Spleen (tissue), 11 donors: Measurements from ENCODE around the gene DOCK9. TPM values are rescaled to one million over a fixed set of nuclear protein-coding genes. Genes with fewer than 3 reads are reported as not detected.

Source experiments
- DNase-seq: peaks from one replicate; pipeline ENCODE4 v3.0.0-alpha.2; 2020
- H3K27ac ChIP-seq, 8 donors: fragments of 200-600 bp; sonication (generic) in 7 of 8; 1 replicate in 4 of 8; 2 replicates in 4 of 8; pipeline versions ENCODE4 v1.5.0 to v1.8.0; 2016 to 2021; ENCODE audit warnings: inconsistent platforms in 4 of 8, mild to moderate bottlenecking in 4 of 8, moderate library complexity in 1 of 8
- H3K27me3 ChIP-seq, 7 donors: fragments of 200-600 bp; sonication (generic) in 6 of 7; replicated peaks in 1 of 7; 1 replicate in 4 of 7; 2 replicates in 3 of 7; pipeline versions ENCODE4 v1.5.0 to v1.8.0; 2016 to 2021; ENCODE audit warnings: inconsistent platforms in 3 of 7, mild to moderate bottlenecking in 1 of 7
- H3K36me3 ChIP-seq, 6 donors: fragments of 200-600 bp; sonication (generic) in 5 of 6; 1 replicate in 4 of 6; 2 replicates in 2 of 6; pipeline versions ENCODE4 v1.5.0 to v1.8.0; 2016 to 2021; ENCODE audit warnings: inconsistent platforms in 2 of 6
- H3K4me1 ChIP-seq, 6 donors: fragments of 200-600 bp; sonication (generic) in 5 of 6; 1 replicate in 3 of 6; 2 replicates in 3 of 6; pipeline versions ENCODE4 v1.5.0 to v1.8.0; 2016 to 2021; ENCODE audit warnings: inconsistent platforms in 3 of 6
- H3K4me3 ChIP-seq, 8 donors: fragments of 200-600 bp; sonication (generic) in 7 of 8; 1 replicate in 4 of 8; 2 replicates in 4 of 8; pipeline versions ENCODE4 v1.5.0 to v1.8.0; 2016 to 2021; ENCODE audit warnings: inconsistent platforms in 4 of 8, mild to moderate bottlenecking in 4 of 8, moderate library complexity in 2 of 8
- H3K9me3 ChIP-seq, 8 donors: fragments of 200-600 bp; sonication (generic) in 7 of 8; 1 replicate in 4 of 8; 2 replicates in 4 of 8; pipeline versions ENCODE4 v1.5.0 to v1.8.0; 2016 to 2021; ENCODE audit warnings: inconsistent platforms in 4 of 8
- POLR2A ChIP-seq, 3 donors: fragments of 450-650 bp; IDR thresholded peaks; one replicate each; pipeline ENCODE4 v1.5.1; 2017; ENCODE audit warnings: antibody characterized with exemption in 3 of 3, mild to moderate bottlenecking in 1 of 3
- POLR2AphosphoS5 ChIP-seq, 3 donors: sonication (generic); formaldehyde crosslinking; IDR thresholded peaks; one replicate each; pipeline ENCODE4 v1.5.1; 2017; ENCODE audit warnings: antibody characterized with exemption in 3 of 3
- WGBS, 5 donors: extraction: QIAGEN DNeasy Blood & Tissue Kit in 3 of 5; methylation state at CpG; one replicate each; pipeline versions ENCODE4 v1.1.5 to v1.1.7; 2013 to 2018; 5-methylcytosine and 5-hydroxymethylcytosine counted together
- intact Hi-C: fragments of 100-400 bp; cut with DNase I; formaldehyde crosslinking; loops from one replicate; pipeline ENCODE4 v1.15.0; 2023; ENCODE audit warnings: low total_unique reads
- polyA plus RNA-seq, 3 donors: library from polyadenylated mRNA; stranded (reverse); fragments of 200-250 nt; gene quantifications; one replicate each; pipeline ENCODE4 v1.2.1, GENCODE V29; 2013
- total RNA-seq, 7 donors: library from RNA; depleted of rRNA in 3 of 7; stranded (reverse); fragments of >200 nt in 3 of 7; fragmentation: NEBNext Ultra II Directional in 4 of 7; extraction: Animal tissue kit (Norgen Biotek cat#: 25700) in 4 of 7; gene quantifications; one replicate each; pipeline versions ENCODE4 v1.1.0 to v1.2.1, GENCODE V29; 2016 to 2021
- TF ChIP-seq, protein P1 (sequence below), 11 experiments: fragments of 200-600 bp in 7 of 11; fragments of 450-650 bp in 4 of 11; sonication (generic) in 4 of 11; IDR thresholded peaks in 8 of 11; conservative IDR thresholded peaks in 3 of 11; 1 replicate in 7 of 11; 2 replicates in 4 of 11; pipeline versions ENCODE4 v1.4.0 to v1.8.0; 2016 to 2021; ENCODE audit warnings: antibody characterized with exemption in 11 of 11, inconsistent platforms in 4 of 11, mild to moderate bottlenecking in 1 of 11
- donor health status: healthy with polysubstance abuse.
- donor health status: DM: no; HTN: no; CAD: no; lungs with moderate emphysema.
- donor health status: DM: no; HTN: no; CAD: no.
- donor health status: Bipolar disorder and iron deficiency.
- donor health status: healthy.
- donor health status: DM: no; HTN: no; CAD: no.
- donor health status: DM: yes; HTN: yes; CAD: no.

Gene DOCK9
- total and polyA plus RNA-seq, 10 donors: 6.9 to 53.3 (median 47.6) TPM

DNA sequence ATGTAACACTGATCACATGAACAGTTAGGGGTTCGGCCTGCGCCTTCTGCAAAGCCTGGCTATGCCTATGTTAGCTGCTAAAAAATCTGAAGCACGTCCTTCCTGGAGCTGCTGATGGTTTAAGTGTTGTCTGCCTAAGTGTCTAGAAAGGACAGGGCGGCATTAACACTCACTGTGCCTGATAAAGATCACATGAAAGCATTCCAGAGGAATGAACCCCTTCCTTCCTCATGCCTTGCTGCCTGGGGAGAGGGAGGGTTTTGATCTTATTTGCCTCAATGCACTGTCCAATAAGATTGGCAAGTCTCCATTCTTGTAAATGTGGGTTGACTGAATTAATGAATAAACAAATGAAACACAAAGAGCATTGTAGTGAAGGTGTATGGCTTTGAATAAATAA, 5.2 kb downstream of the DOCK9 start:
- WGBS, 5 donors: 79 to 87% (median 85%) methylated on average over 4 of the region's 4 CpGs
- Histone ChIP-seq H3K4me3 (no peak overlapping the region), H3K4me1 (peaks cover 0 to 52% (median 15%) of the 10 kb centered on the region in 6 donors), H3K27me3 (no peaks in the 10 kb centered on the region), H3K27ac (no peak overlapping the region), H3K9me3 (no peaks in the 10 kb centered on the region), H3K36me3 (no peaks in the 10 kb centered on the region)
- DNase-seq: no peak
- TF ChIP-seq, protein P1, sequence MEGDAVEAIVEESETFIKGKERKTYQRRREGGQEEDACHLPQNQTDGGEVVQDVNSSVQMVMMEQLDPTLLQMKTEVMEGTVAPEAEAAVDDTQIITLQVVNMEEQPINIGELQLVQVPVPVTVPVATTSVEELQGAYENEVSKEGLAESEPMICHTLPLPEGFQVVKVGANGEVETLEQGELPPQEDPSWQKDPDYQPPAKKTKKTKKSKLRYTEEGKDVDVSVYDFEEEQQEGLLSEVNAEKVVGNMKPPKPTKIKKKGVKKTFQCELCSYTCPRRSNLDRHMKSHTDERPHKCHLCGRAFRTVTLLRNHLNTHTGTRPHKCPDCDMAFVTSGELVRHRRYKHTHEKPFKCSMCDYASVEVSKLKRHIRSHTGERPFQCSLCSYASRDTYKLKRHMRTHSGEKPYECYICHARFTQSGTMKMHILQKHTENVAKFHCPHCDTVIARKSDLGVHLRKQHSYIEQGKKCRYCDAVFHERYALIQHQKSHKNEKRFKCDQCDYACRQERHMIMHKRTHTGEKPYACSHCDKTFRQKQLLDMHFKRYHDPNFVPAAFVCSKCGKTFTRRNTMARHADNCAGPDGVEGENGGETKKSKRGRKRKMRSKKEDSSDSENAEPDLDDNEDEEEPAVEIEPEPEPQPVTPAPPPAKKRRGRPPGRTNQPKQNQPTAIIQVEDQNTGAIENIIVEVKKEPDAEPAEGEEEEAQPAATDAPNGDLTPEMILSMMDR (IDR thresholded peaks at IDR 0.05 in 8 of 11, conservative IDR thresholded peaks at IDR 0.05 in 3 of 11): no peak
- TF ChIP-seq POLR2A (IDR thresholded peaks at IDR 0.05) (no peak), POLR2AphosphoS5 (IDR thresholded peaks at IDR 0.05) (no peak)
- intact Hi-C loops: no loop called here

DNA sequence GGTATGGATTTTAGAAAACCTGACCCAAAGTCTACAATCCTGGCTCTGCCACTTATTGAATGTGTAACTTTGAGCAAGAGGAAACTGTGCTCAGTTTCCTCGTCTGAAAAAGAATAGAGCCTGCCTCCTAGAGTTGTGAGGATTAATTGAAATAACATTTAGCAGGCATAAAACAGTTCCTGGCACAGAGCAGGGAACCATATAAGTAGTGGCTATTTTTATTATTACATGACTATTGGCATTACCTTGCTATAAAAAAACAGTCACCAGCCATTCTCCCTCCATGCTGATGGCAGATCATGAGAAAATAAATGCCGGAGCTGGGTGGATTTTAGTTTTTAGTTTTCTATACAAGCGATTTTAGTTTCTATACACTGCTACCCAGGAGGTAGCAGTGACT, 5.8 kb downstream of the DOCK9 start:
- H3K27me3 ChIP-seq: no peaks in the 10 kb centered on the region
- no peak for DNase-seq
- TF ChIP-seq POLR2A (IDR thresholded peaks at IDR 0.05) (no peak), POLR2AphosphoS5 (IDR thresholded peaks at IDR 0.05) (no peak)
- TF ChIP-seq, protein P1 (IDR thresholded peaks at IDR 0.05 in 8 of 11, conservative IDR thresholded peaks at IDR 0.05 in 3 of 11): no peak
- peaks cover 0 to 47% (median 13%) of the 10 kb centered on the region in 6 donors for H3K4me1 ChIP-seq
- no peak overlapping the region for H3K4me3 ChIP-seq
- no peak overlapping the region for H3K27ac ChIP-seq
- no peaks in the 10 kb centered on the region for H3K9me3 ChIP-seq
- intact Hi-C loops: no loop called here
- H3K36me3 ChIP-seq: no peaks in the 10 kb centered on the region
- 57 to 88% (median 63%) methylated on average over 3 of the region's 3 CpGs for WGBS, 5 donors

DNA sequence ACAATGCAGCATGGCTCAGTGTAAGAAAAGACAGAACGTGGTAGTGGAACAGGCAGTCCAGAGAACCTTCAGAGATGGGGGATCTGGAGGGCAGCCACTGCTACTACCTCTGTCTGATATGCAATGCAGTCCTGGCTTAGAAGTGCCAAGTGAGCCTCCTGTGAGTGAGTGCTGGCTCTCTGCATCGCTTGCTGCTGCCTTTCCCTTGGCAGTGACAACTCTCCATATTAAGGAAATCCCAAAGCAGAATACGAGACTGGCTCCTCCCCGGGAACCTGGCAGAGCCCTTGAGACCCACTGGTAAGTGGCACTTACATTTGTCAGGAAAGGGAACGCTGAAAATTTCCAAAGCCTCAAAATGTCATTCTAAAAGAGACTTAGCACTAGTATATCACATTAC, 7.5 kb downstream of the DOCK9 start:
- intact Hi-C loops: no loop called here
- peaks cover 0 to 30% (median 11%) of the 10 kb centered on the region in 6 donors for H3K4me1 ChIP-seq

DNA sequence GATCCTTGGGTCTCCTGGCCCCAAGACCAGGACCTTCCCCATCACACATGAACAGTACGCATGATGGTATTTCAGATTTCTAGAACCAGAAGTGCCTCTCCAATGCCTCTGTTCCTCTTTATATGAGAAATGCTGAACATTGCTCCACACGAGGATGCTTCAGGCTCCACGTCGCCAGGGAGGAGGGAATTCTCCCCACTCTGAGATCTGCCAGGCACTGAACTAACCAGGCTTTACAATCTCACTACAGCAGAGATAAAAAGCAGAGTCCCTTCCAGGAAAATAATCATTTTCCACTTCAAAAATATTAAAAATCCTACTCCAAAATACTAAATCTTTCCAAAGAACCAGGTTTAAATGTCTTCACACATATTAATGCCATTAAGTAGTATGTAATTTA, 10.4 kb downstream of the DOCK9 start:
- TF ChIP-seq POLR2AphosphoS5 (IDR thresholded peaks at IDR 0.05) (no peak), POLR2A (IDR thresholded peaks at IDR 0.05) (no peak)
- TF ChIP-seq, protein P1 (IDR thresholded peaks at IDR 0.05 in 8 of 11, conservative IDR thresholded peaks at IDR 0.05 in 3 of 11): no peak
- Histone ChIP-seq H3K4me1 (peaks cover 0 to 22% (median 0%) of the 10 kb centered on the region in 6 donors), H3K4me3 (no peak overlapping the region), H3K27me3 (no peaks in the 10 kb centered on the region), H3K27ac (no peak overlapping the region), H3K9me3 (no peaks in the 10 kb centered on the region), H3K36me3 (no peaks in the 10 kb centered on the region)
- 83 to 93% (median 85%) methylated on average over 4 of the region's 4 CpGs for WGBS, 5 donors
- DNase-seq: no peak
- intact Hi-C loops: no loop called here

More for the DNA sequence above, 7.5 kb downstream of the DOCK9 start:
- TF ChIP-seq, protein P1 (IDR thresholded peaks at IDR 0.05 in 8 of 11, conservative IDR thresholded peaks at IDR 0.05 in 3 of 11): no peak
- no peak for TF ChIP-seq POLR2AphosphoS5 (IDR thresholded peaks at IDR 0.05)
- 63 to 80% (median 74%) methylated on average over 5 of the region's 5 CpGs for WGBS, 5 donors
- Histone ChIP-seq H3K27ac (no peak overlapping the region), H3K36me3 (no peaks in the 10 kb centered on the region), H3K9me3 (no peaks in the 10 kb centered on the region), H3K4me3 (no peak overlapping the region), H3K27me3 (no peaks in the 10 kb centered on the region)
- no peak for DNase-seq
